Activated CD4-positive, alpha-beta T cell treated with anti-CD3 and anti-CD28 coated beads, Interleukin-2, amount 50 U/mL, for 1 hour (primary cell): Measurements from ENCODE around the gene CDIP1.

Experiments
- DNase-seq: peaks from one replicate; pipeline ENCODE4 v3.0.0-alpha.2; 2020

The CDIP1 gene

DNA sequence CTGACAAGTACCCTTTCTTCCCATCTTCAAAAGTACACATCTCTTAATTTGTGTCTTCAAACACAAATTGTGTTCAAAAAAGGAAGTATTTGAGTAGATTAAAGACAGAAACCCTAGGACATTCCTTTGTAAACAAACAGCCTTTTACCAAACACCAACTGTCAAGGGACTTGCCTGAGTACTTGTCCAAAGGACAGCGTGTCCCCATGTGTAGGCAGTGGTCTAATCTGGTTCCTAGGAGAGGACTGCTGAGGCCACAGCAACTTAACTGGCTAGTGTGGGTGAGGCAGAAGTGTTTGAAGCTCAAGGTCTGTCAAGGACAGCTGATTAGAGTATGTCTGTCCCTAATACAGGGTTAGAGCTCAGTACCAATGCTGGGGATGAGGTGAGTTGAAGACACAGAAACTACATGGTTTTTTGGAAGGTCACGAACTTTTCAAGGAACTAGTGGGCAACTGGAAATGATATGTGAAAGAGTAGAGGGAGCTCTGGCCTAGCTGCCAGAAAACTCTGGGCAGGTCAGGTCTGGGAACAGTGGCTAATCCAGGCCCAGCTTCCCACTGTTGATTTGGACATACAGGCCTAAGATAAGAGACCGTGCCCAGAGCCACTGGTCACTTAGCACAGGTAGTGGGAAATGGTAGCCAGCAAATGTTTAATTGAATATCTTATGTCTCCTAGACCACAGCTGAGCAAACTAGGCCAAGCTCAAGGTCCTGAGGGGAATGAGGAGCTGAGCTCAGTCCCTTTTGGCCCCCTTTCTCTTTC lies 52.3 kb downstream of the CDIP1 start:
- DNase-seq, result no peak

GRCh38 chr16:4481963-4482362 lies 56.6 kb downstream of the CDIP1 start:
- no peak for DNase-seq

- no peak for DNase-seq
Observed at GRCh38 chr16:4481526-4481925, 57.0 kb downstream of the CDIP1 start.

DNA sequence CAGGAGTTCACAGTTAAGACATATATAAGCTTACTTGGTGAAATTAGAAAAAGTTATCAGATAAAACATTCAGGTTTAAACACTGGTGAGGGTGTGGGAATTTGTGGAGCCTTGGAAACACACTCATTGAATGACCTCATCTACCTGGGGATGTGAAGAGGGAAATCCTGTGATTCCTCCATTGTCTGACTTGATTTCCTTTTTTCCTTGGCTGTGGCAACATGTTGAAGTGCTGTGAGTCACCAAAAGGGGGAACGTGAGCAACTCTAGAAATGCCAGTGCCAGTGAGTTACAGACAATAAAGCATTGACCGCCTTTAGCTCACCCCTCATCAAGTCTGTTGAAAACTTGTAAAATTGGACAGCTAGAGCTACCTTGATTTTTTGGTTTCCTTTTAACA lies 60.6 kb downstream of the CDIP1 start:
- no peak for DNase-seq

GRCh38 chr16:4475880-4476788 lies 62.4 kb downstream of the CDIP1 start, which contains the start of gene HMOX2:
Gene HMOX2, plus strand, starts transcription at chr16:4476398. Its CDS starts 29,127 bp downstream, at chr16:4505525.
- DNase-seq, result peak; percentile 90

DNA sequence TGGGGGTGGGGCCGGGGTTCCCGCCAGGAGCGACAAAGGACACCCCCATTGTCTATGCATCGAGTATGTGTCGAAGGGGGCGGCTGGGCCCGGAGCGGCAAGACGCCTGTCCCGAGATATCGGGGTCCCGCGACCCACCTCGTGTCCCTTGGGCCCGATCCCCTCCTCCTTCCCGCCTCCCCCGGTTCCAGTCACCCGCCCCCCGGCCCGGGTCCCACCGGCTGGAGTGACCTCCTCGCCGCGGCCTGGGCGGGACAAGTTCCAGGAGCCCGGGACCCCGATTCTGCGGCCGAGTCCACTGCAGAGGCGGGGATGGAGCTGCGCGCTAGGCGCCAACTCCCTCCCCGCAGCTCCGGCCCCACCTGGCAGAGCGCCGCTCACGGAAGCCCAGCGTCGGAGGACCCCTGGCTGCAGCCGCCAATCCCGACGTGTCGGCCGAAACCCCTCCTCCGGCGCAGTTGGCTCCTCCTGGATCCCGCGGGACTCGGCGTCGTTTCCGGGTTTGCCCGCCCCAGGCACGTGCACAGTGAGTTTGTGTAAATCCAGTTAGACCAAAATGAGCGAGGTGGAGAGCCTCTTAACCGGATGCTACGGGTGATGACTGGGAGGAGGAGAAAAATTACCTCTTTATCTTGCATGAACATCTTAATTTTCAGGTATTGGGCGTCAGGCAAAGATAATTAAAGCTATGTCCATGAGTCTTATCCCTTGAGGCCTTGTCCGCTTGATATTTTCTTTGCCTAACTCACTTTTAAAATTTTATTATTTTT lies 64.2 kb downstream of the CDIP1 start, which contains the start of gene NMRAL1:
NMRAL1 (minus strand) TSS at position 434 of the 770 bp plus-strand sequence. CDS start 493 bp downstream, outside the sequence.
- peak; percentile 76 for DNase-seq

GRCh38 chr16:4472880-4473279 lies 65.7 kb downstream of the CDIP1 start:
- DNase-seq, result no peak

GRCh38 chr16:4471869-4472268 lies 66.7 kb downstream of the CDIP1 start:
- DNase-seq, result no peak

GRCh38 chr16:4468972-4469371 lies 69.6 kb downstream of the CDIP1 start:
- no peak for DNase-seq

DNA sequence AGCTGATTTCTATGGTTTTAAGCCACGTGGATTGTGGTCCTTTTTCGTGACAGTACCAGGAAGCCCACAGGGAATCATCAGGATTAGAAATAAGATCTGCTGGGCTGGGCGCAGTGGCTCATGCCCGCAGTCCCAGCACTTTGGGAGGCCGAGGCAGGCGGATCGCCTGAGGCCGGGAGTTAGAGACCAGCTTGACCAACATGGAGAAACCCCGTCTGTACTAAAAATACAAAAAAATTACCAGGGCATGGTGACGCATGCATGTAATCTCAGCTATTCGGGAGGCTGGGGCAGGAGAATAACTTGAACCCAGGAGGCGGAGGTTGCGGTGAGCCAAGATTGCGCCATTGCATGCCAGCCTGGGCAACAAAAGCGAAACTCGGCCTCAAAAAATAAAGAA lies 70.7 kb downstream of the CDIP1 start:
- DNase-seq, result no peak

DNA sequence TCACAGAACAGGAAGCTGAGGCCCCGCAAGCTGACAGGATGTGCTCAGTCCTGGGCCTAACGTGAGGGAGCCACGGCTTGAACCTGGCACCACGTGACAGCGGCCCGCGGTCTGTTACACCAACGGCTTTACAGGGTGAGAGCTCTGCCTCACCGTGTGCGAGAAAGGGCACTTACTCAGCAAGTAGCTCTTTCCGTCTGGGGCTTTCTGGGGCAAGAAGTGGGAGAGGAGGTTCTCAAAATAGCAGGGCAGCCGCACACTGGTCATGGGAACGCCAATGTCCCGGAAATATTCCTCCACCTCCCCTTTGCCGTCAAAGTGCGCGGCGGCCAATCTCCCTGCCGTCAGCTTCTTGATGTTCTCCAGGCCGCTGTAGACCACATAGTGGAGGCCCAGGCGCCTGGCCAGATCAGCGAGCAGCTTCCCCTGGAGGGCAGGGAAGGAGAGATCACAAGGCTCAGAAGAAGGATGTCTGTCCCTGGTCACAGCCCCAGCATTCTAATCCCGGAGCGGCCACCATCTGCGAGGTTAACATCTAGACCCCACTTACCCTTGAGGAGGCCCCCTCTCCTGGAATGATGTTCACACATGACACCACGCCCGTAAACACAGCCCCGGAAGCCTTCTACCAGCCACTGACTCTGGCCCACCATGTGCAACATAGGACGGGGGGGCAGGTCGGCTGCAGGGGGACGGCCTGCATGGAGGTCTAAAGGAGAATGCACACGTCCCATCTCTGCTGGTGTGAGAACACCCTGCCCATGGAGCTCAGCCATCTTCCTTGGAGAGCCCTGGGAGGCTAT lies 72.4 kb downstream of the CDIP1 start:
- peak; percentile 49 for DNase-seq

- no peak for DNase-seq
Observed at GRCh38 chr16:4463522-4464163, 74.9 kb downstream of the CDIP1 start.

- no peak for DNase-seq
Observed at GRCh38 chr16:4461250-4462085, 77.1 kb downstream of the CDIP1 start.

DNA sequence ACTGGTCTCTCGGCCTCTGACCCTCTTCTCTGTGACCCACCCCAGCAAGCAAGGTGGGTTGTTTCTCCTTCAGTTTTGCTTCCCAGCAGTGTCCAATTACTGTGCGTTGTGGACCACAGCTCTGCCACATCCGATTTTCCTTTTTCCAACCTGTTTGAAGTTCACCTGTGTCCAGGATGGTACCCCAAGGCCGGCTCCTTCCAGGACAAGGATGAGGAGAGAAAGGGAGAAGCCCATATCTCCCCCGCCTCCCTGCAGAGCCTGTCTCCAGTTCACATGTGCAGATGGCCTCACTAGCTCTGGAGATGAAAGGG lies 77.7 kb downstream of the CDIP1 start:
- no peak for DNase-seq
